GM12872 (cell line): ENCODE results near the gene ZNRF1.
A peak's percentile ranks its signal among the peaks of the same experiment; 100 is the strongest.

Experiments used
- CTCF ChIP-seq: IDR thresholded peaks from 3 replicates; pipeline ENCODE4 v1.5.1; 2011; ENCODE audit warnings: low read depth, mild to moderate bottlenecking, low read length, moderate library complexity; ENCODE audit not compliant: insufficient read depth

Gene ZNRF1

GRCh38 chr16:74998481-74999218 lies at the start of gene ZNRF1:
Gene ZNRF1 (plus strand): TSS chr16:74999024. CDS start chr16:74999672, 648 bp downstream.
- peak; percentile 71 for TF ChIP-seq CTCF

GRCh38 chr16:74949309-74949708 lies 49.5 kb upstream of the ZNRF1 start:
- TF ChIP-seq CTCF = no peak

- TF ChIP-seq CTCF = no peak
Observed at GRCh38 chr16:74950511-74950910, 48.3 kb upstream of the ZNRF1 start.

- TF ChIP-seq CTCF = no peak
Observed at GRCh38 chr16:74951206-74951605, 47.6 kb upstream of the ZNRF1 start.

- no peak for TF ChIP-seq CTCF
Observed at GRCh38 chr16:74951681-74952080, 47.1 kb upstream of the ZNRF1 start.

GRCh38 chr16:74954763-74955162 lies 44.1 kb upstream of the ZNRF1 start:
- no peak for TF ChIP-seq CTCF

GRCh38 chr16:74973304-74973703 lies 25.5 kb upstream of the ZNRF1 start:
- TF ChIP-seq CTCF = no peak
